RWPE2 (cell line): Measurements from ENCODE around the gene PLXNB3.

Experiments
- ATAC-seq: fragments of 200-7000 bp; cut with Tn5 transposase; 3 replicates; pipeline ENCODE4 v1.9.1; 2021; ENCODE audit warnings: low read depth
- DNase-seq: peaks from one replicate; pipeline ENCODE4 v3.0.0-alpha.2; 2020; ENCODE audit warnings: low spot score
- H3K27ac ChIP-seq: fragments of 450-650 bp; 2 replicates; pipeline ENCODE4 v1.5.1; 2017; ENCODE audit warnings: mild to moderate bottlenecking; ENCODE audit not compliant: poor library complexity, severe bottlenecking
- H3K27me3 ChIP-seq: fragments of 250-450 bp; sonication (Bioruptor Pico); 2 replicates; pipeline ENCODE4 v1.5.1; 2021; ENCODE audit warnings: mild to moderate bottlenecking, moderate library complexity; ENCODE audit not compliant: insufficient read depth, poor library complexity, severe bottlenecking
- H3K36me3 ChIP-seq: fragments of 250-450 bp; sonication (Bioruptor Pico); 2 replicates; pipeline ENCODE4 v1.5.1; 2020; ENCODE audit warnings: low read depth, mild to moderate bottlenecking, moderate library complexity
- H3K4me1 ChIP-seq: fragments of 250-450 bp; sonication (Bioruptor Pico); 2 replicates; pipeline ENCODE4 v1.5.1; 2021; ENCODE audit warnings: mild to moderate bottlenecking, moderate library complexity; ENCODE audit not compliant: insufficient read depth, poor library complexity, severe bottlenecking
- H3K4me3 ChIP-seq: fragments of 250-450 bp; sonication (Bioruptor Pico); 2 replicates; pipeline ENCODE4 v1.5.1; 2021; ENCODE audit warnings: mild to moderate bottlenecking, moderate library complexity; ENCODE audit not compliant: severe bottlenecking
- H3K9me3 ChIP-seq: fragments of 250-450 bp; sonication (Bioruptor Pico); 2 replicates; pipeline ENCODE4 v1.5.1; 2021; ENCODE audit warnings: mild to moderate bottlenecking, moderate library complexity; ENCODE audit not compliant: severe bottlenecking
- TF ChIP-seq, protein P1 (sequence below): fragments of 450-650 bp; IDR thresholded peaks from one replicate; pipeline ENCODE4 v1.5.1; 2017; ENCODE audit warnings: mild to moderate bottlenecking, moderate library complexity; ENCODE audit not compliant: poor library complexity, severe bottlenecking

Gene PLXNB3

DNA sequence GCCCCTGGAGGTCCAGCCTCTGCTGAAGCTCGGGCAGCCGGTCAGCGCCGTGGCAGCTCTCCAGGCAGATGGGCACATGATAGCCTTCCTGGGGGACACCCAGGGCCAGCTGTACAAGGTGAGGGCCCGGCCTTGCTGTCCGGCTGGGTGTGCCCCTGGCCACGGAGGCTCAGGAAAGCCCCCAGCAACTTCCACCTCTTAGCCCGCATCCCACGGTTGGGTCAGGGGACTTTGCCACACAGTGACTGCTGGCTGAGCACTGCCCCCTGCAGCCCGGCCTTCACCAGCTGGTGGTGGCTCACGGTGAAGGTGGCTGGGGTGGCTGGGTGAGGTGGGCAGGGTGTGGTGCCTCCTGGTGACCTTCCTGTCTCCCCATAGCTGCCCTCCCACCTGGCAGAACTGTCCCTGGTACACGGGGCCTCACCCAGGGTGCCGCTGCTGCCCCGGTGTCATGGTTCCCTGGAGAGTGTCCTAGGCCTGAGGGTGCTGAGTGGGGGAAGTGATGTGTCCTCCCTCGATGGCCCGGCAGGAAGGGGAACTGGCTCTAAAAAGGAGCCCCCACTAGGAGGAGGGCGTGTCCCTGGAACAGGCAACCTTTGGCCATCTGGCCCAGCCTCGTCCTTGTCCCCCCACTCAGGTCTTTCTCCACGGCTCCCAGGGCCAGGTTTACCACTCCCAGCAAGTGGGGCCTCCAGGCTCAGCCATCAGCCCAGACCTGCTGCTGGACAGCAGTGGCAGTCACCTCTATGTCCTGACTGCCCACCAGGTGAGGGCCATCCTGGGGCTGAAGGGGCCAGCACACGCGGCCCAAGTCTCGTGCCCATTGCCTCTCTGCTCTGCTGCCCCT, 4.5 kb downstream of the PLXNB3 start:
- H3K36me3 ChIP-seq = no peaks in the 10 kb centered on the region
- no peaks in the 10 kb centered on the region for H3K27me3 ChIP-seq
- DNase-seq (no peak), ATAC-seq (no peak)
- no peak overlapping the region for H3K27ac ChIP-seq
- H3K4me1 ChIP-seq = no peaks in the 10 kb centered on the region
- TF ChIP-seq, protein P1, sequence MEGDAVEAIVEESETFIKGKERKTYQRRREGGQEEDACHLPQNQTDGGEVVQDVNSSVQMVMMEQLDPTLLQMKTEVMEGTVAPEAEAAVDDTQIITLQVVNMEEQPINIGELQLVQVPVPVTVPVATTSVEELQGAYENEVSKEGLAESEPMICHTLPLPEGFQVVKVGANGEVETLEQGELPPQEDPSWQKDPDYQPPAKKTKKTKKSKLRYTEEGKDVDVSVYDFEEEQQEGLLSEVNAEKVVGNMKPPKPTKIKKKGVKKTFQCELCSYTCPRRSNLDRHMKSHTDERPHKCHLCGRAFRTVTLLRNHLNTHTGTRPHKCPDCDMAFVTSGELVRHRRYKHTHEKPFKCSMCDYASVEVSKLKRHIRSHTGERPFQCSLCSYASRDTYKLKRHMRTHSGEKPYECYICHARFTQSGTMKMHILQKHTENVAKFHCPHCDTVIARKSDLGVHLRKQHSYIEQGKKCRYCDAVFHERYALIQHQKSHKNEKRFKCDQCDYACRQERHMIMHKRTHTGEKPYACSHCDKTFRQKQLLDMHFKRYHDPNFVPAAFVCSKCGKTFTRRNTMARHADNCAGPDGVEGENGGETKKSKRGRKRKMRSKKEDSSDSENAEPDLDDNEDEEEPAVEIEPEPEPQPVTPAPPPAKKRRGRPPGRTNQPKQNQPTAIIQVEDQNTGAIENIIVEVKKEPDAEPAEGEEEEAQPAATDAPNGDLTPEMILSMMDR = no peak
- H3K9me3 ChIP-seq = no peaks in the 10 kb centered on the region
- H3K4me3 ChIP-seq = no peak overlapping the region

DNA sequence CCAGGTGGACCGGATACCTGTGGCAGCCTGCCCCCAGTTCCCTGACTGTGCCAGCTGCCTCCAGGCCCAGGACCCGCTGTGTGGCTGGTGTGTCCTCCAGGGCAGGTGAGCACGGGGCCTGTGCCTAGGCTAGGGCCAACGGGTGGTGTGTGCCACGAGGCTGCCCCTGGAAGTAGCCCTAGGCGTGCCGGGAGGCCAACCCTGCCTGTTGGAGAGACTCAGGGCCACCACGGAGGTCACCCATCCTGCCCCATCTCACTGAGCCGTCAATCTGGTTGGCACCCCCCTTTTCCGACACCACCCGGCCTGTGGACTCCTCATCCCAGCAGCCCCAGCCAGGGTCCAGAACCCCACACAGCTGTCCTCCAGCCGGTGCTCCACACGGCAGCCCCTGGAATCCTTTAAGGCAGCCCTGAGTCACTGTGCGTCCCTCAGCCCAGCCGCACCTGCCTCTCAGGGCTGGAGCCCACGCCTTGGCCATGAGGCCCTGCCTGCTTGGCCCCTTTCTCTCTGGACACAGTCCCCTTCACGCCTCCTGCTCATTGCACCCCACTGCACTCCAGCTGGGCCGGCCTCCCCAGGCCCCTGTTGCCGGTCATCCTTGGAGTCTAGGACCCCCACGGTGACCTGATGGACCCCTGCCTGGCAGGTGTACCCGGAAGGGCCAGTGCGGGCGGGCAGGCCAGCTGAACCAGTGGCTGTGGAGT, 5.3 kb downstream of the PLXNB3 start:
- H3K4me3 ChIP-seq = no peak overlapping the region
- TF ChIP-seq, protein P1 = no peak
- DNase-seq (peak; percentile 41), ATAC-seq (no peak)
- no peaks in the 10 kb centered on the region for H3K9me3 ChIP-seq
- no peaks in the 10 kb centered on the region for H3K27me3 ChIP-seq
- no peaks in the 10 kb centered on the region for H3K36me3 ChIP-seq
- H3K4me1 ChIP-seq = no peaks in the 10 kb centered on the region
- no peak overlapping the region for H3K27ac ChIP-seq

DNA sequence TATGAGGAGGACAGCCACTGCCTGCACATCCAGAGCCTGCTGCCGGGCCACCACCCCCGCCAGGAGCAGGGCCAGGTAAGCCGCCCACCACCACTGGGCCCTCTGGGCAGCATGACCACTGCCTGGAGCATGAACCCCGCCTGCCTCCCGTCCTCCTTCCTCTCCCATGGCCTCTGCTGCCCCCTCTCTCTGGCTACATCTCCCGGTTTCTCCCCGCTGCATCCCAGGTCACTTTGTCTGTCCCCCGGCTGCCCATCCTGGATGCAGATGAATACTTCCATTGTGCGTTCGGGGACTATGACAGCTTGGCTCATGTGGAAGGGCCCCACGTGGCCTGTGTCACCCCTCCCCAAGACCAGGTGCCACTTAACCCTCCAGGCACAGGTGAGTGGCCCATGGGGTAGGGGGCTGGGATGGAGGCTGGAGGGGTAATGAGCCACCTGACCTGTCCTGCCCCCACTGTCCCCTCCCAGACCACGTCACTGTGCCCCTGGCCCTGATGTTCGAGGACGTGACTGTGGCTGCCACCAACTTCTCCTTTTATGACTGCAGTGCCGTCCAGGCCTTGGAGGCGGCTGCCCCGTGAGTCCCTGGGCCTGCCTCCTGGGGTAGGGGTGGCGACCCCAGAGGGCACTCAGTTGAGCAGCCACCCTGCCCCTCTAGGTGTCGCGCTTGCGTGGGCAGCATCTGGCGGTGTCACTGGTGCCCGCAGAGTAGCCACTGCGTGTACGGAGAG, 6.0 kb downstream of the PLXNB3 start:
- DNase-seq = peak; percentile 33
- TF ChIP-seq, protein P1 = no peak
- H3K4me3 ChIP-seq = no peak overlapping the region
- no peak for ATAC-seq
- no peaks in the 10 kb centered on the region for H3K27me3 ChIP-seq
- no peaks in the 10 kb centered on the region for H3K36me3 ChIP-seq
- H3K9me3 ChIP-seq = no peaks in the 10 kb centered on the region
- no peaks in the 10 kb centered on the region for H3K4me1 ChIP-seq
- no peak overlapping the region for H3K27ac ChIP-seq

DNA sequence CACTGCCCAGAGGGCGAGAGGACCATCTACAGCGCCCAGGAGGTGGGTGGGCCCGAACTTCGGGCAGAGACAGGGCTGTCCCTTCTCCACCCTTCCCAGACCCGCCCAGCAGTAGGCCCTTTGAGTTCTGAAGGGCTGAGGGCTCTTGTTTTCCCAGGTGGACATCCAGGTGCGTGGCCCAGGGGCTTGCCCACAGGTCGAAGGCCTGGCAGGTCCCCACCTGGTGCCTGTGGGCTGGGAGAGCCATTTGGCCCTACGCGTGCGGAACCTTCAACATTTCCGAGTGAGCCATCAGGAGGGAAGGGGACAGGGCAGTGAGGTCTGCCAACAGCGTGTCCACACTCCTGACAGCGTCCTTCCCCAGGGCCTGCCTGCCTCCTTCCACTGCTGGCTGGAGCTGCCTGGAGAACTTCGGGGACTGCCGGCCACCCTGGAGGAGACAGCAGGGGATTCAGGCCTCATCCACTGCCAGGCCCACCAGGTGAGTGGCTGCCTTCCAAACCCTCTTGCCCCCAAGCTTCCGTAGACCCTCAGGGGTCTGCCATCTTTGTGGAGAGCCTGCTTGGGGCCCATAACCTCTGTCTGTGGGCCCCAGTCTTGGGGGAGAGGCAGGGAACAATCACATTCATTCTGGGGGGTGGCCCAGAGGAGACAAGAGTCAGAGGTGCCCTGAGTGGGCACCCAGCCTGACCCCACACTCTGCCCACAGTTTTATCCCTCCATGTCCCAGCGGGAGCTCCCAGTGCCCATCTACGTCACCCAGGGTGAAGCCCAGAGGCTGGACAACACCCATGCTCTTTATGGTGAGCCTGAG, 6.8 kb downstream of the PLXNB3 start:
- ATAC-seq = no peak

More for the DNA sequence above, 6.8 kb downstream of the PLXNB3 start:
- Histone ChIP-seq H3K36me3 (no peaks in the 10 kb centered on the region), H3K4me1 (no peaks in the 10 kb centered on the region), H3K27ac (no peak overlapping the region), H3K4me3 (no peak overlapping the region), H3K9me3 (no peaks in the 10 kb centered on the region), H3K27me3 (no peaks in the 10 kb centered on the region)
- TF ChIP-seq, protein P1 = no peak
- no peak for DNase-seq
